Endothelial cell of umbilical vein (primary cell): ENCODE measurements around the gene IGFBP4. TPM values are rescaled to one million over a fixed set of nuclear protein-coding genes. Genes with fewer than 3 reads are reported as not detected.

Experiments
- BruUV-seq: library from RNA; stranded (reverse); fragments of 400-500 nt; replicated peaks from 2 replicates; lab custom pipeline; 2021; lab: Mats Ljungman, UMichigan
- CTCF ChIA-PET: fragments of 300-600, 350-600 bp; sonication (Branson Sonifier 250); formaldehyde crosslinking; loops from one replicate; lab custom pipeline; 2021; ENCODE audit warnings: antibody characterized with exemption, inconsistent platforms; lab: Charles Lee
- POLR2A ChIA-PET: fragments of 300-600, 350-600 bp; sonication (Branson Sonifier 250); formaldehyde crosslinking; loops from one replicate; lab custom pipeline; 2021; ENCODE audit warnings: antibody characterized with exemption, inconsistent platforms; lab: Charles Lee
- DNase-seq: peaks from one replicate; pipeline ENCODE4 v3.0.0-alpha.2; 2011; ENCODE audit warnings: low read depth, low spot score
- FAIRE-seq: peaks from 2 replicates; lab custom pipeline; 2011; peaks lifted over from hg19 to GRCh38; lab: Jason Lieb, UNC
- H2AFZ ChIP-seq: 2 replicates; pipeline ENCODE4 v1.6.0; 2012; ENCODE audit warnings: low read depth, low read length, control low read depth, inconsistent platforms
- H3K27ac ChIP-seq: 2 replicates; pipeline ENCODE4 v1.5.1; 2011; ENCODE audit warnings: low read depth, mild to moderate bottlenecking, control low read depth, low read length, moderate library complexity; ENCODE audit not compliant: insufficient read depth
- H3K27me3 ChIP-seq, 2 experiments: 2 replicates each; pipeline versions ENCODE4 v1.6.0 to v1.6.1; 2011; ENCODE audit warnings: low read length in 2 of 2, mixed read lengths in 1 of 2; ENCODE audit not compliant: control insufficient read depth in 2 of 2, insufficient read depth in 2 of 2
- H3K36me3 ChIP-seq, 2 experiments: 2 replicates in 1 of 2; 3 replicates in 1 of 2; pipeline ENCODE4 v1.5.1; 2011; ENCODE audit warnings: low read length in 2 of 2, mild to moderate bottlenecking in 1 of 2, moderate library complexity in 1 of 2; ENCODE audit not compliant: control insufficient read depth in 2 of 2, insufficient read depth in 2 of 2; ENCODE audit errors: extremely low read depth in 1 of 2
- H3K4me1 ChIP-seq: 3 replicates; pipeline ENCODE4 v1.5.1; 2011; ENCODE audit warnings: mild to moderate bottlenecking, low read length; ENCODE audit not compliant: control insufficient read depth, insufficient read depth; ENCODE audit errors: extremely low read depth
- H3K4me2 ChIP-seq: 2 replicates; pipeline ENCODE4 v1.6.1; 2011; ENCODE audit warnings: low read length, control low read depth, mixed read lengths; ENCODE audit not compliant: insufficient read depth
- H3K4me3 ChIP-seq, 3 experiments: fragments of 200-600 bp in 1 of 3; sonication (generic), shearing (Covaris generic) in 1 of 3; replicated peaks in 1 of 3; 2 replicates each; pipeline ENCODE4 v1.5.1; 2011 to 2016; ENCODE audit warnings: control low read depth in 3 of 3, low read length in 3 of 3, mild to moderate bottlenecking in 2 of 3, inconsistent platforms in 1 of 3, low read depth in 1 of 3, moderate library complexity in 1 of 3; ENCODE audit not compliant: insufficient read depth in 1 of 3
- H3K79me2 ChIP-seq: 2 replicates; pipeline ENCODE4 v1.6.0; 2012; ENCODE audit warnings: low read length, inconsistent platforms; ENCODE audit not compliant: control insufficient read depth, insufficient read depth
- H3K9ac ChIP-seq: replicated peaks from 2 replicates; pipeline ENCODE3; 2011; ENCODE audit warnings: low read length, control low read depth; ENCODE audit not compliant: insufficient read depth; ENCODE audit errors: extremely low read depth
- H3K9me1 ChIP-seq: replicated peaks from 3 replicates; pipeline ENCODE4 v1.6.0; 2011; ENCODE audit warnings: mild to moderate bottlenecking, low read length; ENCODE audit not compliant: control insufficient read depth, insufficient read depth; ENCODE audit errors: extremely low read depth
- H3K9me3 ChIP-seq: replicated peaks from 2 replicates; pipeline ENCODE4 v1.5.1; 2012; ENCODE audit warnings: low read length, inconsistent platforms; ENCODE audit not compliant: control insufficient read depth, insufficient read depth
- H4K20me1 ChIP-seq: replicated peaks from 2 replicates; pipeline ENCODE3; 2011; ENCODE audit warnings: mild to moderate bottlenecking, low read length; ENCODE audit not compliant: control insufficient read depth, insufficient read depth; ENCODE audit errors: extremely low read depth
- EZH2 ChIP-seq: IDR thresholded peaks from 2 replicates; pipeline ENCODE4 v1.6.1; 2012; ENCODE audit warnings: borderline replicate concordance, low read depth, mild to moderate bottlenecking, moderate library complexity, low read length, inconsistent platforms; ENCODE audit not compliant: severe bottlenecking
- FOS ChIP-seq: IDR thresholded peaks from 2 replicates; pipeline ENCODE4 v1.6.1; 2011; ENCODE audit warnings: mild to moderate bottlenecking, low read length, moderate library complexity, borderline replicate concordance; ENCODE audit not compliant: insufficient read depth
- GATA2 ChIP-seq: IDR thresholded peaks from 2 replicates; pipeline ENCODE4 v1.7.0; 2011; ENCODE audit warnings: low read depth, mild to moderate bottlenecking, moderate library complexity, mixed read lengths, low read length; ENCODE audit not compliant: insufficient read length, insufficient read depth
- JUN ChIP-seq: IDR thresholded peaks from 2 replicates; pipeline ENCODE4 v1.6.1; 2011; ENCODE audit warnings: borderline replicate concordance, low read depth; ENCODE audit not compliant: insufficient read length, insufficient read depth
- MYC ChIP-seq: IDR thresholded peaks from one replicate; pipeline ENCODE4 v1.6.1; 2011; ENCODE audit warnings: mild to moderate bottlenecking, low read depth, low read length
- POLR2A ChIP-seq: IDR thresholded peaks from 2 replicates; pipeline ENCODE4 v1.6.1; 2012; ENCODE audit warnings: low read depth, mild to moderate bottlenecking, control low read depth, low read length
- POLR2AphosphoS5 ChIP-seq: IDR thresholded peaks from 2 replicates; pipeline ENCODE4 v1.6.1; 2012; ENCODE audit warnings: low read depth, mild to moderate bottlenecking, control low read depth, low read length, moderate library complexity; ENCODE audit not compliant: insufficient read depth
- dilution Hi-C: fragments of 300-500 bp; cut with MboI; formaldehyde crosslinking; loops from one replicate; pipeline ENCODE4 v1.15.0; 2019; ENCODE audit warnings: low sequenced_read_pairs; ENCODE audit not compliant: extremely low pct_ligation_motif_present
- intact Hi-C: fragments of 100-400 bp; cut with micrococcal nuclease; formaldehyde crosslinking; loops from one replicate; pipeline ENCODE4 v1.10.0; 2022
- polyA plus RNA-seq, 4 experiments: library from polyadenylated mRNA; depleted of rRNA in 3 of 4; stranded (reverse) in 3 of 4; unstranded in 1 of 4; fragments of >200 nt; gene quantifications; 2 replicates each; pipeline versions ENCODE4 v1.2.1 to v1.2.3, GENCODE V29; 2011 to 2012; ENCODE audit warnings: missing spikeins in 1 of 4
- total RNA-seq: library from RNA; stranded (reverse); gene quantifications from 2 replicates; pipeline ENCODE4 v1.2.3, GENCODE V29; 2021
- TF ChIP-seq, protein P1 (sequence below): IDR thresholded peaks from 2 replicates; pipeline ENCODE4 v1.6.1; 2011; ENCODE audit not compliant: insufficient read depth, insufficient read length

IGFBP4 gene
- total and polyA plus RNA-seq, 2 donors (not counting 3 experiments of a cell fraction or from before 2014, with no cell fraction given), result 377 to 618 TPM

- H3K36me3 ChIP-seq, result peaks cover 29 to 66% of the 10 kb centered on the region in 2 experiments
- no peak overlapping the region for H3K4me2 ChIP-seq
- H3K9ac ChIP-seq, result no peak overlapping the region
- H3K4me3 ChIP-seq, result no peak overlapping the region
- BruUV-seq, result no TSS peak
- DNase-seq (no peak), FAIRE-seq (no peak)
- intact Hi-C loops (no loop called here), dilution Hi-C loops (no loop called here)
- ChIA-PET CTCF (interaction anchor here (1.1 to 3.0 kb wide), 4 partner anchors 11 to 79 kb away, joined by 4 to 19 read pairs (median 12); partner anchors contain the start of gene IGFBP4), POLR2A (interaction anchor here (0.5 kb wide), 1 partner anchor 21 kb away, joined by 3 read pairs; no protein-coding TSS in a partner anchor)
- no peak overlapping the region for H2AFZ ChIP-seq
- H3K9me1 ChIP-seq, result no peaks in the 10 kb centered on the region
- H3K4me1 ChIP-seq, result peaks cover 15% of the 10 kb centered on the region
- H3K9me3 ChIP-seq, result no peaks in the 10 kb centered on the region
- no peak for TF ChIP-seq POLR2A
- no peak for TF ChIP-seq JUN
- no peak for TF ChIP-seq FOS
- TF ChIP-seq, protein P1, sequence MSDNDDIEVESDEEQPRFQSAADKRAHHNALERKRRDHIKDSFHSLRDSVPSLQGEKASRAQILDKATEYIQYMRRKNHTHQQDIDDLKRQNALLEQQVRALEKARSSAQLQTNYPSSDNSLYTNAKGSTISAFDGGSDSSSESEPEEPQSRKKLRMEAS, result no peak
- no peak for TF ChIP-seq POLR2AphosphoS5
- peaks cover 3% of the 10 kb centered on the region for H4K20me1 ChIP-seq
- H3K27ac ChIP-seq, result no peak overlapping the region
- peaks cover 27% of the 10 kb centered on the region for H3K79me2 ChIP-seq
- H3K27me3 ChIP-seq, result no peaks in the 10 kb centered on the region
Observed at GRCh38 chr17:40454613-40454995, 11.4 kb downstream of the IGFBP4 start.

DNA sequence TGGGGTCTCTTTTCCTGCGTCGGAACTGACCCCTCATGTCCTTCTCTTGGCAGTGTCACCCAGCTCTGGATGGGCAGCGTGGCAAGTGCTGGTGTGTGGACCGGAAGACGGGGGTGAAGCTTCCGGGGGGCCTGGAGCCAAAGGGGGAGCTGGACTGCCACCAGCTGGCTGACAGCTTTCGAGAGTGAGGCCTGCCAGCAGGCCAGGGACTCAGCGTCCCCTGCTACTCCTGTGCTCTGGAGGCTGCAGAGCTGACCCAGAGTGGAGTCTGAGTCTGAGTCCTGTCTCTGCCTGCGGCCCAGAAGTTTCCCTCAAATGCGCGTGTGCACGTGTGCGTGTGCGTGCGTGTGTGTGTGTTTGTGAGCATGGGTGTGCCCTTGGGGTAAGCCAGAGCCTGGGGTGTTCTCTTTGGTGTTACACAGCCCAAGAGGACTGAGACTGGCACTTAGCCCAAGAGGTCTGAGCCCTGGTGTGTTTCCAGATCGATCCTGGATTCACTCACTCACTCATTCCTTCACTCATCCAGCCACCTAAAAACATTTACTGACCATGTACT is 13.2 kb downstream of the IGFBP4 start:
- H3K27me3 ChIP-seq, result no peaks in the 10 kb centered on the region
- POLR2A ChIA-PET, result interaction anchor here (0.9 kb wide), 2 partner anchors 39 to 77 kb away, joined by 3 to 4 read pairs; partner anchors contain the start of gene TOP2A
- TF ChIP-seq GATA2 (no peak), POLR2AphosphoS5 (no peak), MYC (no peak), EZH2 (no peak), FOS (no peak)
- TF ChIP-seq, protein P1, result no peak
- CTCF ChIA-PET, result interaction anchor here (1.0 to 3.0 kb wide), 8 partner anchors 9 to 154 kb away, joined by 3 to 19 read pairs (median 5); partner anchors contain the start of gene IGFBP4
- BruUV-seq, result no TSS peak
- no peak overlapping the region for H3K27ac ChIP-seq
- H3K9me1 ChIP-seq, result no peaks in the 10 kb centered on the region
- no peak overlapping the region for H3K4me2 ChIP-seq
- peaks cover 25 to 66% of the 10 kb centered on the region in 2 experiments for H3K36me3 ChIP-seq
- no peaks in the 10 kb centered on the region for H3K4me1 ChIP-seq
- H3K9ac ChIP-seq, result no peak overlapping the region
- no peak for DNase-seq
- no peak overlapping the region for H3K4me3 ChIP-seq
- H3K79me2 ChIP-seq, result peaks cover 8% of the 10 kb centered on the region
- no peak for FAIRE-seq
- H2AFZ ChIP-seq, result no peak overlapping the region
- intact Hi-C loops (no loop called here), dilution Hi-C loops (no loop called here)
- H3K9me3 ChIP-seq, result no peaks in the 10 kb centered on the region
- H4K20me1 ChIP-seq, result no peaks in the 10 kb centered on the region
